Astrocyte (in vitro differentiated cells and primary cell): ENCODE data around the gene HNRNPA2B1.

Source experiments
- EZH2 ChIP-seq: IDR thresholded peaks from 2 replicates; pipeline ENCODE4 v1.6.1; 2012; ENCODE audit warnings: mild to moderate bottlenecking, low read length, inconsistent platforms; ENCODE audit not compliant: insufficient read depth
- TF ChIP-seq, protein P1 (sequence below): IDR thresholded peaks from 2 replicates; pipeline ENCODE4 v1.5.1; 2011; ENCODE audit warnings: low read depth, mild to moderate bottlenecking, inconsistent platforms, low read length, moderate library complexity; ENCODE audit not compliant: insufficient read depth

DNA sequence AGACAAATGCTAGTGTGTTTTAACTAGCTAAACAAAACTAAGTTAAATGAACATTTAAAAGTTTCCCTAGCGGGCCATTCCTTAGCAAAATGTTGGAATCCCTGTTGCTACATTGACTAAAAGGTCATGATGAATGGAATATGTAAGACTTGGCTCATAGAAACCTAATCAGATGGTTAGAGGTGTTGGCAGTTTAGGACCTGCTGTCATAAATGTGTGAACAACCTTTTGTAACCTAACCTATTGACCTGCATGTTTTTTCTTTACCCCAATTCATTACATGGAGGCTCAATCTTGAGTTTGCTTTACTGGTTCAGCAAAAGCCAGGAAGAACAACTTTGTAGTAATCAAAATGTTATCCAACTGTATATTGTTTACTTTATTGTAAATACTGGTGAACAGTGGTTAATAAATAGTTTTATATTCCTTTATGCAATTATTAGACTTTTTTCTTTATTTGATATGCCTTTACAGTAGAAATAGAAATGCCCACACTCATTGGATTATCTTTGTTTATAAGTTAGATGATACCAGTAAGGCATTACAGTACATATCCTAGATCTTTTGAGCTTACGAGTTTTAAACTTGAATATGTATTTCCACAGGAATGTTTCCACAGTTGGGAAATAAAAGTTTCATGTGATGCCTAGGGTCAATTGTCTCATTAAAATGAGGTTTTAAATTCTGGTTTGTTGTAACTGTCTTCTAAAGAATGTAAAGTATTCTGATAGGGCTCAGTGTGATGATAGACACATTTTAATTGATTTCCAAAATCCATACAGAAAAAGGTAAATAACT is 12.6 kb upstream of the HNRNPA2B1 start:
- TF ChIP-seq, protein P1, sequence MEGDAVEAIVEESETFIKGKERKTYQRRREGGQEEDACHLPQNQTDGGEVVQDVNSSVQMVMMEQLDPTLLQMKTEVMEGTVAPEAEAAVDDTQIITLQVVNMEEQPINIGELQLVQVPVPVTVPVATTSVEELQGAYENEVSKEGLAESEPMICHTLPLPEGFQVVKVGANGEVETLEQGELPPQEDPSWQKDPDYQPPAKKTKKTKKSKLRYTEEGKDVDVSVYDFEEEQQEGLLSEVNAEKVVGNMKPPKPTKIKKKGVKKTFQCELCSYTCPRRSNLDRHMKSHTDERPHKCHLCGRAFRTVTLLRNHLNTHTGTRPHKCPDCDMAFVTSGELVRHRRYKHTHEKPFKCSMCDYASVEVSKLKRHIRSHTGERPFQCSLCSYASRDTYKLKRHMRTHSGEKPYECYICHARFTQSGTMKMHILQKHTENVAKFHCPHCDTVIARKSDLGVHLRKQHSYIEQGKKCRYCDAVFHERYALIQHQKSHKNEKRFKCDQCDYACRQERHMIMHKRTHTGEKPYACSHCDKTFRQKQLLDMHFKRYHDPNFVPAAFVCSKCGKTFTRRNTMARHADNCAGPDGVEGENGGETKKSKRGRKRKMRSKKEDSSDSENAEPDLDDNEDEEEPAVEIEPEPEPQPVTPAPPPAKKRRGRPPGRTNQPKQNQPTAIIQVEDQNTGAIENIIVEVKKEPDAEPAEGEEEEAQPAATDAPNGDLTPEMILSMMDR = no peak
- no peak for TF ChIP-seq EZH2
